ENCODE data around the gene TGFB3. TPM values are rescaled to one million over a fixed set of nuclear protein-coding genes. Genes with fewer than 3 reads are reported as not detected.

Gene TGFB3
- total RNA-seq, 2 experiments from 2014 or later = 2.4 to 3.8 TPM

DNA sequence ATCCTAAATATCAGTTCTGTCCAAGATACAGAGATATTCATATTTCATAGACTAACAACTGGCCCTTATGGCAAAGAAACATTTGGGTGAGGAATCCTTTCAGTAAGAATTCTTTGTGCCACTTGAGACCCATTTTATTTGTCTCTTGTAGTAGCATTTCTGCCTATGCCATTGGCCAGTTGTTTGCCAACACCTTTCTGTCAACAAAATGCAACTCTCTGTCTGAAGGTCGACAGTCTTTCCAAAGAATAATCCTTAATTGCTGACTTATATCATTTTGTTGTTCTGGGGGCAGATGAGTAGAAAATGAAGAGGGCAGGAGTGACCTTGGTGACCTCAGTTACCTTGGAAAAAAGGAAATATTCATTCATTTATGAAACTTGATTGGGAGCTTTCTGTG lies 14.7 kb upstream of the TGFB3 start:
- H3K27me3 Mint-ChIP-seq = no peaks in the 10 kb centered on the region
- no peak overlapping the region for H3K4me3 Mint-ChIP-seq
- H3K36me3 Mint-ChIP-seq = peaks cover 16% of the 10 kb centered on the region
- no peaks in the 10 kb centered on the region for H3K9me3 Mint-ChIP-seq
- H3K4me1 Mint-ChIP-seq = peaks cover 8% of the 10 kb centered on the region
- no peak for DNase-seq
- H3K27ac Mint-ChIP-seq = no peak overlapping the region

- DNase-seq = no peak
- Mint-ChIP-seq H3K27ac (no peak overlapping the region), H3K4me3 (no peak overlapping the region), H3K9me3 (no peaks in the 10 kb centered on the region), H3K4me1 (peaks cover 8% of the 10 kb centered on the region), H3K36me3 (peaks cover 10% of the 10 kb centered on the region), H3K27me3 (no peaks in the 10 kb centered on the region)
Measured at GRCh38 chr14:75995372-75996041, 13.7 kb upstream of the TGFB3 start.

- peaks cover 10% of the 10 kb centered on the region for H3K36me3 Mint-ChIP-seq
- H3K4me3 Mint-ChIP-seq = no peak overlapping the region
- H3K27ac Mint-ChIP-seq = no peak overlapping the region
- no peaks in the 10 kb centered on the region for H3K27me3 Mint-ChIP-seq
- no peak for DNase-seq
- peaks cover 8% of the 10 kb centered on the region for H3K4me1 Mint-ChIP-seq
- no peaks in the 10 kb centered on the region for H3K9me3 Mint-ChIP-seq
Measured at GRCh38 chr14:75993567-75994041, 11.8 kb upstream of the TGFB3 start.

GRCh38 chr14:75991753-75992152 lies 10.0 kb upstream of the TGFB3 start:
- Mint-ChIP-seq H3K27me3 (no peaks in the 10 kb centered on the region), H3K4me3 (no peak overlapping the region), H3K27ac (no peak overlapping the region), H3K36me3 (peaks cover 6% of the 10 kb centered on the region), H3K9me3 (no peaks in the 10 kb centered on the region), H3K4me1 (peaks cover 11% of the 10 kb centered on the region)
- DNase-seq = no peak

DNA sequence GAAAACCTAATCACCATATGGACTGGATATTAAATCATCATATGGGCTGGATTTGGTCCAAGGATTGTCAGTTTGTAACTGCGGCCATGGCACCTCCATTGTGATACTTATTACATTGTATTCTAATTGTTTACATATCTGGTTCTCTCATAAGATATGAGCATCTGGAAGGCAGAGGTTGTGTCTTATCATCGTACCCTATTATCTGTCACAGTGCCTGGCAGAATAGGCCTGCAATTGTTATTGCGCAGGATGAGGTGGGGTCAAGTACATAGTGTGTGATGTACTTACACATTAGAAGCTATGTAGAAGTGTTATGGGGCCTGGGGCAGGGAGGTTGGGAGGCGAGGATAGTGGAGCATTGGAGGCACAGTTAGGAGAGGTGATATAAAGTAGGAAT lies 8.5 kb upstream of the TGFB3 start:
- no peak for DNase-seq
- Mint-ChIP-seq H3K4me1 (peaks cover 21% of the 10 kb centered on the region), H3K27ac (no peak overlapping the region), H3K36me3 (peaks cover 2% of the 10 kb centered on the region), H3K9me3 (no peaks in the 10 kb centered on the region), H3K27me3 (no peaks in the 10 kb centered on the region), H3K4me3 (no peak overlapping the region)

- Mint-ChIP-seq H3K36me3 (peaks cover under 1% of the 10 kb centered on the region), H3K9me3 (no peaks in the 10 kb centered on the region), H3K27me3 (no peaks in the 10 kb centered on the region), H3K4me3 (no peak overlapping the region), H3K27ac (no peak overlapping the region), H3K4me1 (peaks cover 17% of the 10 kb centered on the region)
- no peak for DNase-seq
Measured at GRCh38 chr14:75989134-75989533, 7.3 kb upstream of the TGFB3 start.

- H3K36me3 Mint-ChIP-seq = no peaks in the 10 kb centered on the region
- no peak for DNase-seq
- no peak overlapping the region for H3K27ac Mint-ChIP-seq
- H3K4me3 Mint-ChIP-seq = no peak overlapping the region
- H3K27me3 Mint-ChIP-seq = no peaks in the 10 kb centered on the region
- no peaks in the 10 kb centered on the region for H3K9me3 Mint-ChIP-seq
- peaks cover 16% of the 10 kb centered on the region for H3K4me1 Mint-ChIP-seq
Measured at GRCh38 chr14:75987201-75987970, 5.6 kb upstream of the TGFB3 start.

- Mint-ChIP-seq H3K9me3 (no peaks in the 10 kb centered on the region), H3K27ac (no peak overlapping the region), H3K4me3 (peak overlapping the region; percentile 87), H3K27me3 (no peaks in the 10 kb centered on the region), H3K4me1 (peaks cover 20% of the 10 kb centered on the region), H3K36me3 (no peaks in the 10 kb centered on the region)
- no peak for DNase-seq
Measured at GRCh38 chr14:75986439-75986765, 4.6 kb upstream of the TGFB3 start.

GRCh38 chr14:75985618-75986438 lies 4.0 kb upstream of the TGFB3 start, which contains the start of gene IFT43:
TSS of gene IFT43 (plus strand) at chr14:75985763. CDS start at chr14:75985787, 24 bp downstream.
- Mint-ChIP-seq H3K4me1 (peaks cover 26% of the 10 kb centered on the region), H3K36me3 (no peaks in the 10 kb centered on the region), H3K4me3 (peak within 1 kb of the TSS; percentile 87), H3K27ac (peak within 1 kb of the TSS; percentile 13), H3K27me3 (no peaks in the 10 kb centered on the region), H3K9me3 (no peaks in the 10 kb centered on the region)
- peak; percentile 86 for DNase-seq

DNA sequence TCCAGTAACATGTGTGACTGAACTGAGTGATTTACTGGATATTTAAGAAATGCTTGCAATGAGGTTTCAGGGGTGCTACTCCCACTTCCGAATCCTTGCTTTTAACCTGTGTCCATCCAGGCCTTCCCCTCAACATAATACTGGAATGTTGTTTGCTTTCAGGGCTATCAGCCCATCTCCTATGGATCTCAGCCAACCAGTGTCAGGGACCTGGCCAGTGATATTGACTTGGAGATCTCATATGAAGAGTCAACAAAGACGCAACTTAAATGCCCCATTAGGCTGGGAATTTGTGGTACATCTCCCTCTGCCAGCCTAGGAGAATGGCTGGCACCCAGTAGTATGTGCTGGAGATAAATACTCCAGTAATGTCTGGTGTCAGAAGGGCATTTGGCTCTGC lies 2.9 kb upstream of the TGFB3 start:
- Mint-ChIP-seq H3K36me3 (no peaks in the 10 kb centered on the region), H3K27ac (no peak overlapping the region), H3K9me3 (no peaks in the 10 kb centered on the region), H3K27me3 (no peaks in the 10 kb centered on the region), H3K4me1 (peaks cover 35% of the 10 kb centered on the region), H3K4me3 (no peak overlapping the region)
- no peak for DNase-seq

- Mint-ChIP-seq H3K36me3 (no peaks in the 10 kb centered on the region), H3K9me3 (no peaks in the 10 kb centered on the region), H3K27me3 (no peaks in the 10 kb centered on the region), H3K4me1 (peaks cover 43% of the 10 kb centered on the region), H3K27ac (peak overlapping the region; percentile 56), H3K4me3 (peak overlapping the region; percentile 68)
- DNase-seq = no peak
Measured at GRCh38 chr14:75983019-75983358, 1.2 kb upstream of the TGFB3 start.

DNA sequence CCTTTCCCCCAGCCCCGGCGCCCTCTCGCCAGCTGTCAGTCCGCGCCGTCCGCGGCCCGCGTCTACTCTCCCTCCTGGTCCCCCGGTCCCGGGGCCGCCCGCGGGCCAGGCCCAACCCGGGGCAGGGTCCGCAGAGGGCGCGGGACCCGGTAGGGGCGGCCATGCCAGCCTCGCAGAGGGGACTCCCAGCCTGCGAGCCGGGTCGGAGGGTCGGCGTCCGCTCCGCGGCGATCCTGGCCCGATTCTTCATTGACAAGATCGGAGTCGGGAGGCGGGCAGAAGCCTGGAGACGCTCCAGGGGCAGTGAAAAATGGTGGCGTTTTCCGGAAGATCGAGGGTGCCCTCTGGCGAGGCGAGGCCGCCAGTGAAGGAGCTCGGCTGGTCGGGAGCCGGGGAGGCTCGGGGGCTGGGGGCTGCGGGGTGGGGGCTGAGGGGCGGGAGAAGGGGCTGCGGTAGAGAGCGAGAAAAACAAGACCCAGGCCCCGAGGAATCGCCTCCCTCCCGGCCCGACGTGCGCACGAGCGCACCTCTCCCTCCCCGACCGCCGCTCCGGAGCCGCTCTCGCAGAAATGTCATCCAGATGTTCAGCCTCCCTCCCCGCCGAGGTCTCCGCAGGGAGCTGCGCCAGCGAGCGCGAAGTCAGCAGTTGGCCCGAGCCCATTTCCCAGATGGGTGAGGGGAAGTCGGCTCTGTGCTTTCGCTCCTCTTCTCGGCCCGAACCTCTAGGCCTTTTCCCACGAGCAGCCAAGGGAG lies 647 bp upstream of the TGFB3 start:
- no peaks in the 10 kb centered on the region for H3K27me3 Mint-ChIP-seq
- H3K36me3 Mint-ChIP-seq = no peaks in the 10 kb centered on the region
- peak; percentile 74 for DNase-seq
- H3K4me3 Mint-ChIP-seq = peak overlapping the region; percentile 83
- H3K9me3 Mint-ChIP-seq = no peaks in the 10 kb centered on the region
- peaks cover 43% of the 10 kb centered on the region for H3K4me1 Mint-ChIP-seq
- H3K27ac Mint-ChIP-seq = peak overlapping the region; percentile 80

DNA sequence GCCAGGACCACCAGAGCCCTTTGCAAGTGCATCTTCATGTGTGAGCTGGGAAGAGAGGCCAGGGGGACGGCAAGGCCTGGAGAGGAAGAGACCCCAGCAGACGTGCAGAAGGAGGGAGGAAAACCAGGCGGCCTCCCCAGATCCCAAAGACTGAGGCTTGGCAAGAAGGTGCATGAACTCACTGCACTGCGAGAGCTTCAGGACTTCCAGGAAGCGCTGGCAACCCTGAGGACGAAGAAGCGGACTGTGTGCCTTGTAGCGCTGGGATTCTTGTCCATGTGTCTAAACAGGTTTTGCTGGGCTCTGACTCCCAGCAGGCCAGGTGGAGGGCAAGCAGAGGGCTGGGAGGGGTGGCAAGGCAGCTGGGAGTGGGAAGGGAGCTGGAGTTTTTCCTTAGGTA lies 939 bp downstream of the TGFB3 start:
- Mint-ChIP-seq H3K9me3 (no peaks in the 10 kb centered on the region), H3K4me1 (peaks cover 33% of the 10 kb centered on the region), H3K27ac (no peak overlapping the region), H3K27me3 (no peaks in the 10 kb centered on the region), H3K36me3 (no peaks in the 10 kb centered on the region), H3K4me3 (peak overlapping the region; percentile 83)
- DNase-seq = no peak

DNA sequence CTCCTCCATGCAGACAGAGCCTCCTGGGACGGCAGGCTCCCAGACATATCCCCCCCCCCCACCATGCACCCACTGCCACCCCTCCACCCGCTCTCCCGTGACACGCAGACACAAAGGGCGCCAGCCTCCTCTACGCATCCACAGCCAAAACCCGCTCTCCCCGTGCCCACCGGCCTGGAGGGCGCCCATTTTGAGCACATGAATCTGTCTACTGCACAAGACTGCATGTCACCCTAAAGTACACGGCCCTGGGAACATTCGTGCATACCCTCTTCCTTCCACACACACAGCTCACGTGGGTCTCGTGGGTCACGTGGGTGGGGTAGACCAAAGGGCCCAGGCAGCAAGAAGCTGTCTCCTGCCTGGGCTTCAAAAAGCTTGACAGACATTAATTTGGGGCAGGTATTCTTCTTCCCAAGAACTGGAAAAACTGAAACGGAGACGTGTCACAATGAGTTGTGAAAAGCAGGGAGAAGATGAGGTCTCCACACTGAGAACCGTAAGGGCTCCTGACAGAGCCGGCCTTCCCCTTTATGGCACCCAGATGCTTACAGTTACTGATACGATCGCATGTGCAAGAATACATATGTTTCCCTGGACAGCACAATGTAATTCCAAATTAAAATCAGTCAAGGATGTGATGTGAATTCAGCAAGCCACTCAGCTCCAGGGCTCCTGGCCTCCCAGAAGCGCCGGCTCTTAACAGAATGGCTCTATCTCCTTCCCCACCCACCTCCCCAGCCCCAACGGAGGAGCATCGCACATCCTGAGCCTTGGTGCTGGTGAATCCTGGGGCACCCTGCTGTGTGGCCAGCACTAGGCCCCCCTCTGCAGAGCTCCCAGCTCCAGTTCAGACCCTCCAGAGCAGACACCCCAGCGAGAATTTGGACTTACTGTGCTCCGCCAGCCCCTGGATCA lies 1.9 kb downstream of the TGFB3 start:
- Mint-ChIP-seq H3K9me3 (no peaks in the 10 kb centered on the region), H3K27me3 (no peaks in the 10 kb centered on the region), H3K27ac (no peak overlapping the region), H3K36me3 (no peaks in the 10 kb centered on the region), H3K4me1 (peaks cover 30% of the 10 kb centered on the region), H3K4me3 (peak overlapping the region; percentile 11)
- DNase-seq = no peak

Data from activated naive CD8-positive, alpha-beta T cell treated with anti-CD3 and anti-CD28 coated beads for 36 hours (primary cell).